ENCODE data around the gene PHLPP1. TPM values are rescaled to one million over a fixed set of nuclear protein-coding genes. Genes with fewer than 3 reads are reported as not detected.

PHLPP1 gene
- total and polyA plus RNA-seq, 2 experiments from 2014 or later: 15.7 to 73.6 TPM

GRCh38 chr18:62881509-62882016, 166.2 kb downstream of the PHLPP1 start:
- ATAC-seq: no peak
- H3K4me1 ChIP-seq (ENCODE audit: insufficient read depth): peaks cover 74% of the 10 kb centered on the region
- H3K36me3 ChIP-seq (ENCODE audit: insufficient read depth): no peaks in the 10 kb centered on the region
- DNase-seq (ENCODE audit: low spot score): no peak
- peaks cover 16% of the 10 kb centered on the region for H3K27me3 Mint-ChIP-seq (ENCODE audit: insufficient read depth, low read depth, poor library complexity)
- no peaks in the 10 kb centered on the region for H3K9me2 ChIP-seq (ENCODE audit: insufficient read depth)
- no peak overlapping the region for H3K27ac ChIP-seq (ENCODE audit: low read depth)
- no peaks in the 10 kb centered on the region for H3K27me3 ChIP-seq (ENCODE audit: insufficient read depth)
- H2AFZ ChIP-seq: no peak overlapping the region
- peak overlapping the region; percentile 78 for H3K27ac Mint-ChIP-seq
- no peaks in the 10 kb centered on the region for H4K20me1 ChIP-seq (replicated peaks; ENCODE audit: insufficient read depth)
- H3K4me3 ChIP-seq: no peak overlapping the region
- peaks cover 76% of the 10 kb centered on the region for H3K79me2 ChIP-seq (replicated peaks; ENCODE audit: insufficient read depth)
- H3F3A ChIP-seq (replicated peaks; ENCODE audit: low read depth): no peaks in the 10 kb centered on the region
- no peaks in the 10 kb centered on the region for H3K9me3 Mint-ChIP-seq
- H3K4me2 ChIP-seq: no peak overlapping the region
- H3K4me3 Mint-ChIP-seq: no peak overlapping the region; the same call in 2 of the 3 replicates
- TF ChIP-seq POLR2AphosphoS5 (IDR thresholded peaks at IDR 0.05; ENCODE audit: low read depth) (no peak), ZNF331 (CRISPR knock-in tag; IDR thresholded peaks at IDR 0.05; ENCODE audit: low read depth) (no peak), NANOG (IDR thresholded peaks at IDR 0.05; ENCODE audit: borderline replicate concordance) (no peak), ETS1 (IDR thresholded peaks at IDR 0.05) (no peak), EZH2 (IDR thresholded peaks at IDR 0.05; ENCODE audit: low read depth, unreplicated experiment) (no peak), CREB1 (CRISPR knock-in tag; IDR thresholded peaks at IDR 0.05; ENCODE audit: low read depth) (no peak), REST (IDR thresholded peaks at IDR 0.05; ENCODE audit: unreplicated experiment) (no peak), ZNF114 (CRISPR knock-in tag; IDR thresholded peaks at IDR 0.05) (no peak), ZNF462 (CRISPR knock-in tag; IDR thresholded peaks at IDR 0.05) (no peak), CTCF (conservative IDR thresholded peaks at IDR 0.05; ENCODE audit: low read depth in 2 of 2) (no peak), EZH2phosphoT487 (IDR thresholded peaks at IDR 0.05; ENCODE audit: unreplicated experiment) (no peak), JUNB (IDR thresholded peaks at IDR 0.05; ENCODE audit: unreplicated experiment) (no peak), STAT1 (IDR thresholded peaks at IDR 0.05; ENCODE audit: unreplicated experiment) (no peak)
- peaks cover 67% of the 10 kb centered on the region for H3K4me1 Mint-ChIP-seq
- H3K36me3 Mint-ChIP-seq (ENCODE audit: low read depth): peaks cover 10% of the 10 kb centered on the region; the same call in 2 of the 3 replicates
